LNCaP clone FGC (cell line): Measurements from ENCODE around the gene NPSR1.
"Not testable (repeated sequence)": the region's sequence is repeated elsewhere in the genome, so short reads cannot be mapped to it uniquely, and the experiment has no call there.

ENCODE experiments used
- DNase-seq: peaks from one replicate; pipeline ENCODE4 v3.0.0-alpha.2; 2011; ENCODE audit warnings: low read depth
- H3K4me3 ChIP-seq: 2 replicates; pipeline ENCODE4 v1.5.1; 2011; ENCODE audit warnings: mild to moderate bottlenecking, low read depth, low read length, control low read depth
- TF ChIP-seq, protein P1 (sequence below): IDR thresholded peaks from 2 replicates; pipeline ENCODE4 v1.5.1; 2012; ENCODE audit warnings: mild to moderate bottlenecking; ENCODE audit not compliant: control insufficient read depth, insufficient read depth; ENCODE audit errors: extremely low read depth

Gene NPSR1

DNA sequence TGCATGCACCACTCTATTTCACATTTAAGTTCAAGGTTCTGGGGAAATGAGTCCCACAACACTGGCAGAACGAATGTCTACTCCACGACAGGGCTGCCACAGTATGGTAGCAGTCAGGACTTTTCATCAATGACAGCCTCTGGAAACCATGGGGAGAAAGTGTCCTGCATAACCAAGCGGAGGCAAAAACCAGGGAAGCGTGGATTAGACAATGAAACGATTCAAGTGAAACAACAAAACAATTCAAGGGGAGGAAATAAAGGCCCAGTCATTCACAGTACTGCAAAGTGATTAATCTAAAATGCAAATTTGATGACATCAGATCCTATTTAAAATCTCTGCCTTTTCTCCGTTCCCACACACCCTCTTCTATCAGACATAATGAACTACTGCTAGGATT is 211.0 kb downstream of the NPSR1 start:
- H3K4me3 ChIP-seq = no peak overlapping the region
- DNase-seq = no peak
- TF ChIP-seq, protein P1, sequence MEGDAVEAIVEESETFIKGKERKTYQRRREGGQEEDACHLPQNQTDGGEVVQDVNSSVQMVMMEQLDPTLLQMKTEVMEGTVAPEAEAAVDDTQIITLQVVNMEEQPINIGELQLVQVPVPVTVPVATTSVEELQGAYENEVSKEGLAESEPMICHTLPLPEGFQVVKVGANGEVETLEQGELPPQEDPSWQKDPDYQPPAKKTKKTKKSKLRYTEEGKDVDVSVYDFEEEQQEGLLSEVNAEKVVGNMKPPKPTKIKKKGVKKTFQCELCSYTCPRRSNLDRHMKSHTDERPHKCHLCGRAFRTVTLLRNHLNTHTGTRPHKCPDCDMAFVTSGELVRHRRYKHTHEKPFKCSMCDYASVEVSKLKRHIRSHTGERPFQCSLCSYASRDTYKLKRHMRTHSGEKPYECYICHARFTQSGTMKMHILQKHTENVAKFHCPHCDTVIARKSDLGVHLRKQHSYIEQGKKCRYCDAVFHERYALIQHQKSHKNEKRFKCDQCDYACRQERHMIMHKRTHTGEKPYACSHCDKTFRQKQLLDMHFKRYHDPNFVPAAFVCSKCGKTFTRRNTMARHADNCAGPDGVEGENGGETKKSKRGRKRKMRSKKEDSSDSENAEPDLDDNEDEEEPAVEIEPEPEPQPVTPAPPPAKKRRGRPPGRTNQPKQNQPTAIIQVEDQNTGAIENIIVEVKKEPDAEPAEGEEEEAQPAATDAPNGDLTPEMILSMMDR = no peak

DNA sequence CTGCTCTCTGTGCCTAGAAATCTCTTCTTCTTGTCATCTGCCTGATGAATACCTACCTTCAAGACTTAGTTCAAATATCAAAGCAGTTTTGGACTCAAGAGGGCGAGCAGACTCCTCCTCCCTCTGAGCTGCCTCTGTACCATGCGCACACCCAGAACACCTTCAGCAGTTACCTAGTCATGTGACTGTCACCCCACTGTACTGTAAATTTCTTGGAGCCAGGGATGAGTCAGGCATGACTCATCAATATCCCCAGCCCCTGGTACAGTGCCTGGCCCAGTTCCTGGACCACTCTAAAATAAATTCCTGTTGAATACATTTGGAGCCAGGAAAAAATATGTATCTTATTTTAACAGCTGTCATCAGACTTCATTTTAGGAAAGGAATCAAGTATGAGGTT is 212.0 kb downstream of the NPSR1 start:
- DNase-seq, H3K4me3 ChIP-seq: not testable (repeated sequence)

DNA sequence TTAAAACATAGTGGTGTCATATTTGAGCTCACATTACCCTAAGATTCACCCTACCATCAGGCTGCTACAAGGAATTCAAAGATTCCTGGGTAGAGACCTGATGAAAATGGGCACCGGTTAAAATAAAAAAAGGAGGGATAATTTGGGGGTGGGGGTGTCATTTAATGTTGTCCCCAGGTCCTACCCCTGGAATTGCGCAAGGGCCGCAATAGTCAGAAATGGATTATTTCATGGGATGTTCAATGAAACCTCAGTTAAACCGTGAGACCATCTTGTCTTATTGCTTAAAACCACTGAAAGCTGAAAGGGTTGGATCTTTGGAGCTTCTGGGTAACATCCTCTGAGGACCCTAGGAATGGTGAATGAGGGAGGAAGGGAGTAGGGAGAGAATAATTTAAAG is 216.3 kb downstream of the NPSR1 start:
- not testable (repeated sequence) for DNase-seq, H3K4me3 ChIP-seq

- TF ChIP-seq, protein P1 = no peak
- no peak overlapping the region for H3K4me3 ChIP-seq
- DNase-seq = no peak
Observed at GRCh38 chr7:34875481-34875880, 217.5 kb downstream of the NPSR1 start.

GRCh38 chr7:34878944-34879735 is 221.1 kb downstream of the NPSR1 start:
- DNase-seq, H3K4me3 ChIP-seq: not testable (repeated sequence)

DNA sequence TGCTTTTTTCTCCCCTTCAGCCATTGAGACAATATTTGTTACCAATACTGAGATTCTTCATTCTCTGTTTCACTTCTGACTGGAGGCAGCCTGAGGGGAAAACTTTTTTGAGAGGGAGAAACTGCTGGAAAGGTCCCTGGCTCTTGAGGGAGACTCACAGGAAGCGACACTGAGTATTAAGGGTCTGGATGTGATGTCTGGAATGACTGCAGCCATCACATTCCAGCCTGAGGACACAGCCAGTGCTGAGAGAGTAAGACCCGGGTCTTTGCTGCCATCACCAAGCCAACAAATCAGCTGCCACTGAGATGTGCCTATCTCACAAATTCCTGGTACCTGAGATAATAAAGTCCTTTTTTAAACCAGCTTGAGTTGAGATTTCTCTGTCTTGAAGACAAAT is 221.9 kb downstream of the NPSR1 start:
- TF ChIP-seq, protein P1 = no peak
- no peak for DNase-seq
- no peak overlapping the region for H3K4me3 ChIP-seq

- DNase-seq, H3K4me3 ChIP-seq: not testable (repeated sequence)
Observed at GRCh38 chr7:34883855-34884254, 225.8 kb downstream of the NPSR1 start.

GRCh38 chr7:34886856-34887255 is 228.8 kb downstream of the NPSR1 start:
- peak; percentile 1 for DNase-seq
- H3K4me3 ChIP-seq = no peak overlapping the region
- TF ChIP-seq, protein P1 = no peak

DNA sequence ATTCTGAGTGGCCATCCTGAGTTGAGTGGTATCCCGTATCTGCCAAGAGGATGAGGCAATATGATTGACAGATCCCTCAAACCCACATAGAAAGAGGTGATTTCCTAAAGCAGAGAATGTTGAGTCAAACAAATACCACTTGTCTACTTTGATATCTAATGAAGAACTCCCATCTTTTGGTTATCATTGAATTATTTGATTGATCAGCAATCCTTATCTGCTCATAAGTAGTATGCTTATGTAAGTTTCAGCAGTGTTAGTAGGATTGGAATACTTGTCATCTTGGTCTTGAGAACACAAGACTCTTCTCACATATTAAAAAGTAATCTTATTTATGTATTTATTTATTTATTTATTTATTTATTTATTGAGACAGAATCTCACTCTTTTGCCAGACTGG is 231.9 kb downstream of the NPSR1 start:
- no peak for DNase-seq
- TF ChIP-seq, protein P1 = no peak
- no peak overlapping the region for H3K4me3 ChIP-seq
